Measurements from ENCODE around the gene CRTC3. TPM values are rescaled to one million over a fixed set of nuclear protein-coding genes. Genes with fewer than 3 reads are reported as not detected.

The CRTC3 gene
- total RNA-seq, 3 donors from 2014 or later: 21.6 to 53.6 (median 21.7) TPM

- Histone ChIP-seq H3K4me1 (ENCODE audit: low read depth) (peaks cover 6% of the 10 kb centered on the region), H3K9me3 (no peaks in the 10 kb centered on the region), H3K4me3 (no peak overlapping the region), H3K36me3 (ENCODE audit: low read depth) (no peaks in the 10 kb centered on the region)
- ATAC-seq (no peak), DNase-seq (no peak)
- TF ChIP-seq CTCF (IDR thresholded peaks at IDR 0.05): no peak
- intact Hi-C loops (cut with DNase I, micrococcal nuclease): no loop called here
Measured at GRCh38 chr15:90681480-90681879, 151.8 kb downstream of the CRTC3 start.

GRCh38 chr15:90683371-90683770 lies 153.6 kb downstream of the CRTC3 start:
- Histone ChIP-seq H3K9me3 (no peaks in the 10 kb centered on the region), H3K4me1 (ENCODE audit: low read depth) (no peaks in the 10 kb centered on the region), H3K4me3 (no peak overlapping the region), H3K36me3 (ENCODE audit: low read depth) (no peaks in the 10 kb centered on the region)
- intact Hi-C loops (cut with DNase I, micrococcal nuclease): no loop called here
- ATAC-seq (no peak), DNase-seq (no peak)
- no peak for TF ChIP-seq CTCF (IDR thresholded peaks at IDR 0.05)

GRCh38 chr15:90683876-90684275 lies 154.2 kb downstream of the CRTC3 start:
- H3K4me3 ChIP-seq: no peak overlapping the region
- intact Hi-C loops (cut with DNase I, micrococcal nuclease): no loop called here
- ATAC-seq (no peak), DNase-seq (no peak)
- no peaks in the 10 kb centered on the region for H3K9me3 ChIP-seq
- H3K36me3 ChIP-seq (ENCODE audit: low read depth): no peaks in the 10 kb centered on the region
- H3K4me1 ChIP-seq (ENCODE audit: low read depth): no peaks in the 10 kb centered on the region
- no peak for TF ChIP-seq CTCF (IDR thresholded peaks at IDR 0.05)

GRCh38 chr15:90684281-90684680 lies 154.6 kb downstream of the CRTC3 start:
- DNase-seq: no peak
- intact Hi-C loops (cut with DNase I, micrococcal nuclease): no loop called here
- ATAC-seq: no peak

GRCh38 chr15:90685591-90686434 lies 156.1 kb downstream of the CRTC3 start:
- H3K4me1 ChIP-seq (ENCODE audit: low read depth): no peaks in the 10 kb centered on the region
- no peak for TF ChIP-seq CTCF (IDR thresholded peaks at IDR 0.05)
- DNase-seq (no peak), ATAC-seq (no peak)
- H3K4me3 ChIP-seq: no peak overlapping the region
- H3K9me3 ChIP-seq: peaks cover 2% of the 10 kb centered on the region
- intact Hi-C loops (cut with DNase I, micrococcal nuclease): no loop called here
- H3K36me3 ChIP-seq (ENCODE audit: low read depth): no peaks in the 10 kb centered on the region

More at GRCh38 chr15:90684281-90684680, 154.6 kb downstream of the CRTC3 start:
- no peaks in the 10 kb centered on the region for H3K4me1 ChIP-seq (ENCODE audit: low read depth)
- no peaks in the 10 kb centered on the region for H3K36me3 ChIP-seq (ENCODE audit: low read depth)
- no peak overlapping the region for H3K4me3 ChIP-seq
- peaks cover 2% of the 10 kb centered on the region for H3K9me3 ChIP-seq
- no peak for TF ChIP-seq CTCF (IDR thresholded peaks at IDR 0.05)
